OCI-LY1 (cell line): ENCODE results near the gene ANKRD24.

ENCODE experiments used
- CTCF ChIP-seq: fragments of 200-600 bp; sonication (generic), shearing (Covaris generic); IDR thresholded peaks from 2 replicates; pipeline ENCODE4 v1.5.1; 2017; ENCODE audit warnings: mild to moderate bottlenecking, antibody characterized with exemption, low read length, moderate library complexity, mixed read lengths
- EZH2 ChIP-seq: fragments of 200-600 bp; sonication (generic), shearing (Covaris generic); IDR thresholded peaks from 2 replicates; pipeline ENCODE4 v1.8.0; 2017; ENCODE audit warnings: borderline replicate concordance, mixed run types, mild to moderate bottlenecking, antibody characterized with exemption, low read length, moderate library complexity, mixed read lengths

DNA sequence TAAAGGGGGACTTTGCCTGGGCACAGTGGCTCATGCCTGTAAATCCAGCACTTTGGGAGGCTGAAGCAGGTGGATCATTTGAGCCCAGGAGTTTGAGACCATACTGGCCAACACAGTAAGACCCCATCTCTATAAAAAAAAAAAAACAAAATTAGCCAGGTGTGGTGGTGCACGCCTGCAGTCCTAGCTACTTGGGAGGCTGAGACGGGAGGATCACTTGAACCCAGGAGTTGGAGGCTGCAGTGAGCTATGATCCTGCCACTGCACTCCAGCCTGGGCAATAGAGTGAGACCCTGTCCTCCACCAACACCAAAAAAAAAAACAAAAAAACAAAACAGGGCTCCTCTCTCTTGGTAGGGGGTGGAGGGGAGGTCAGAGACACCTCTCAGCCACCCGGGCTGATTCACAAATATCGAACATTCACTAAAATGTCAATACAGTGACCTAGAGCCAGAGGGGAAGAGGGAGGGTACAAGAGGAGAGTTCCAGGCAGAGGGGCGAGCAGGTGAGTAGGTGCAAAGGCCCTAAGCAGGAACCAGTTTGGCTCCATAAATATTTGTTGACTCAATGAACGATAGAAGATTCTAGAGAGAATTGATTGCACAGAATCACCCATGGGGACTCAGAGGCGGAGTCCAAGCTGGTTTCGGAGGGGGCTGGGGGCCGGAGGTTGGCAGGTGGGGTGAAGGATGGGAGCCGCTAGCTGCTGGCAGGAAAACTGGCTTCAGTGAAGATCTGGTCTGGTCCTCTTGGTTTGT, 30.1 kb upstream of the ANKRD24 start:
- no peak for TF ChIP-seq CTCF
- TF ChIP-seq EZH2, result no peak
